GM23248 (cell line): Measurements from ENCODE around the gene BCL2L11. TPM values are rescaled to one million over a fixed set of nuclear protein-coding genes. Genes with fewer than 3 reads are reported as not detected.

Experiments
- DNase-seq: peaks from one replicate; pipeline ENCODE4 v3.0.0-alpha.2; 2015
- H2AFZ ChIP-seq: fragments of 200-600 bp; sonication (generic); 2 replicates; pipeline ENCODE4 v1.6.1; 2016; ENCODE audit warnings: antibody characterized with exemption
- H3F3A ChIP-seq: fragments of 200-600 bp; sonication (generic); 2 replicates; pipeline ENCODE4 v1.6.1; 2016; ENCODE audit warnings: mild to moderate bottlenecking, antibody characterized with exemption, mixed run types; ENCODE audit not compliant: insufficient read depth
- H3K27ac ChIP-seq: fragments of 200-600 bp; sonication (generic); 2 replicates; pipeline ENCODE4 v1.5.1; 2016; ENCODE audit warnings: mild to moderate bottlenecking
- H3K27me3 ChIP-seq: fragments of 200-600 bp; sonication (generic); replicated peaks from 2 replicates; pipeline ENCODE4 v1.6.1; 2016; ENCODE audit warnings: mild to moderate bottlenecking; ENCODE audit not compliant: insufficient read depth
- H3K36me3 ChIP-seq: fragments of 200-600 bp; sonication (generic); 2 replicates; pipeline ENCODE4 v1.6.1; 2016; ENCODE audit warnings: low read depth, mild to moderate bottlenecking
- H3K4me1 ChIP-seq: fragments of 200-600 bp; sonication (generic); 2 replicates; pipeline ENCODE4 v1.6.1; 2016; ENCODE audit warnings: mild to moderate bottlenecking; ENCODE audit not compliant: insufficient read depth
- H3K4me2 ChIP-seq: fragments of 200-600 bp; sonication (generic); one replicate; pipeline ENCODE4 v1.6.1; 2016; ENCODE audit warnings: mild to moderate bottlenecking; ENCODE audit not compliant: unreplicated experiment
- H3K4me3 ChIP-seq: fragments of 200-600 bp; sonication (generic); 2 replicates; pipeline ENCODE4 v1.5.1; 2016; ENCODE audit warnings: mild to moderate bottlenecking
- H3K79me2 ChIP-seq: fragments of 200-600 bp; sonication (generic); 2 replicates; pipeline ENCODE4 v1.6.1; 2016; ENCODE audit warnings: mild to moderate bottlenecking; ENCODE audit not compliant: insufficient read depth
- H3K9ac ChIP-seq: fragments of 200-600 bp; sonication (generic); 2 replicates; pipeline ENCODE4 v1.6.1; 2016; ENCODE audit warnings: mild to moderate bottlenecking
- H3K9me2 ChIP-seq: fragments of 200-600 bp; sonication (generic); 2 replicates; pipeline ENCODE4 v1.6.1; 2016; ENCODE audit warnings: mixed run types, mild to moderate bottlenecking, moderate library complexity; ENCODE audit not compliant: insufficient read depth
- H3K9me3 ChIP-seq: fragments of 200-600 bp; sonication (generic); one replicate; pipeline ENCODE4 v1.6.1; 2017; ENCODE audit warnings: low read depth
- H4K20me1 ChIP-seq: fragments of 200-600 bp; sonication (generic); 2 replicates; pipeline ENCODE4 v1.6.0; 2016; ENCODE audit not compliant: insufficient read depth
- EZH2 ChIP-seq: fragments of 200-600 bp; sonication (generic); IDR thresholded peaks from 2 replicates; pipeline ENCODE4 v1.6.1; 2018; ENCODE audit warnings: antibody characterized with exemption, mild to moderate bottlenecking; ENCODE audit not compliant: insufficient read depth, poor library complexity, severe bottlenecking
- EZH2phosphoT487 ChIP-seq: fragments of 200-600 bp; sonication (generic); IDR thresholded peaks from 2 replicates; pipeline ENCODE4 v1.6.1; 2018; ENCODE audit warnings: antibody characterized with exemption, moderate library complexity, mild to moderate bottlenecking, low read depth; ENCODE audit not compliant: insufficient read depth
- WGBS, 2 experiments: methylation state at CpG; one replicate each; pipeline ENCODE4 v1.1.6; 2015 to 2017; ENCODE audit warnings: low lambda C conversion rate in 2 of 2, low coverage in 1 of 2; ENCODE audit errors: missing lambda C conversion rate in 2 of 2; 5-methylcytosine and 5-hydroxymethylcytosine counted together
- in situ Hi-C: fragments of 300-500 bp; cut with MboI; formaldehyde crosslinking; loops from 2 replicates; pipeline ENCODE4 v1.15.0; 2020
- polyA plus RNA-seq: library from polyadenylated mRNA; unstranded; fragments of >200 nt; fragmentation: Nextera tagmentation; extraction: Ambion mirVana; gene quantifications from 2 replicates; pipeline ENCODE4 v1.2.1, GENCODE V29; 2016
- total RNA-seq: library from RNA; depleted of rRNA; stranded (reverse); fragments of >200 nt; shearing (Covaris generic); gene quantifications from 2 replicates; pipeline ENCODE4 v1.2.3, GENCODE V29; 2014

BCL2L11 gene
- total and polyA plus RNA-seq, 2 experiments from 2014 or later, result 0.22 to 0.55 TPM

DNA sequence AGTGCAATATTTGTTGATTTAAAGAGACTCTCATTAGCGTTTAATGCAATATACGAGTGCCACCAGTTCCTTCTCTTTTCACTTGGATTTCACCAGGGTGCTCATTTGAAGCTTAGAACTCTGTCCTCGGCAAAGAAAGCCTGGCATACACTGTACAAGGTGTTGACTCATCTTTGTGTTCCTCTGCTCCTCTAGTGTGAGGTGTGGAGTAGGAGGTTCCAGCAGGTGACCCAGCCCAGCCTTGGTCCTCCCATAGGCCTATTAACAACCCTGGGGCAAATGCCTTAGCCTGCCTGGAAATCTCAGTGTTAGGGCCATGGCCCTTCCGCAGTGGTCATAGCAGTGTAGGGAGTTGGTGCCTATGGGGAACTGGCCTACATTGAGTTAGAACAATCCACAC, 20.1 kb downstream of the BCL2L11 start:
- WGBS, 2 experiments, result 98 to 99% methylated on average over 4 of the region's 4 CpGs
- no peaks in the 10 kb centered on the region for H4K20me1 ChIP-seq
- H2AFZ ChIP-seq, result no peak overlapping the region

DNA sequence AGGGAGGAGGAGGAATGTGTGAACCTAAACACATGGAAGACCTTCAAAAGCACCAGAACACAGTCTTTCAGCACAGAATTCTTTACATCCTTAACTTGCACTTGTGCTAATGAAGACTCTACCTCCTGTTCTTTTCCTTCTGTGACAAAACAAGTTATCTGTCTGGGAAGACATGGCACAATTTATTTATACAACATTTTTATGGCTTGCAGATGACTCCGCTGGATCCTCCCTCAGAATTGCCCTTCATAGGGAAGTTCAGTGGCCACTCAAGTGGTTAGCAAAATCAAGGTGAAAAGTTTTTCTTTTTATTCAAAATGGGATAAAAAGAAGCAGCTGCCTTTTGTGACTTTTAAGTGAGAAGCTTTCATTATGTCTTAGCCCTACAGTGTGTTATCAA, 21.4 kb downstream of the BCL2L11 start:
- Histone ChIP-seq H3K9me2 (no peaks in the 10 kb centered on the region), H3K27ac (no peak overlapping the region), H3K4me1 (no peaks in the 10 kb centered on the region), H3K9me3 (no peaks in the 10 kb centered on the region), H3K27me3 (no peaks in the 10 kb centered on the region), H3K4me3 (no peak overlapping the region), H3K36me3 (no peaks in the 10 kb centered on the region), H3K79me2 (no peaks in the 10 kb centered on the region), H4K20me1 (no peaks in the 10 kb centered on the region), H3K4me2 (no peak overlapping the region), H2AFZ (no peak overlapping the region), H3F3A (no peaks in the 10 kb centered on the region), H3K9ac (no peak overlapping the region)
- TF ChIP-seq EZH2phosphoT487 (no peak), EZH2 (no peak)
- in situ Hi-C loops, result no loop called here
- 89% methylated on average over 1 of the region's 1 CpG for WGBS, 2 experiments
- no peak for DNase-seq

More for the DNA sequence above, 20.1 kb downstream of the BCL2L11 start:
- Histone ChIP-seq H3K79me2 (no peaks in the 10 kb centered on the region), H3K27me3 (no peaks in the 10 kb centered on the region), H3K9me3 (no peaks in the 10 kb centered on the region), H3K4me3 (no peak overlapping the region), H3K9me2 (no peaks in the 10 kb centered on the region), H3K4me2 (no peak overlapping the region), H3K27ac (no peak overlapping the region), H3K9ac (no peak overlapping the region), H3F3A (no peaks in the 10 kb centered on the region), H3K36me3 (no peaks in the 10 kb centered on the region), H3K4me1 (no peaks in the 10 kb centered on the region)
- TF ChIP-seq EZH2phosphoT487 (no peak), EZH2 (no peak)
- in situ Hi-C loops, result no loop called here
- no peak for DNase-seq

- 83 to 86% methylated on average over 10 of the region's 10 CpGs for WGBS, 2 experiments
- in situ Hi-C loops, result no loop called here
- no peaks in the 10 kb centered on the region for H4K20me1 ChIP-seq
Observed at GRCh38 chr2:111143107-111143842, 22.6 kb downstream of the BCL2L11 start.

GRCh38 chr2:111143843-111144198, 23.1 kb downstream of the BCL2L11 start:
- Histone ChIP-seq H3K36me3 (no peaks in the 10 kb centered on the region), H3K9me3 (no peaks in the 10 kb centered on the region), H2AFZ (no peak overlapping the region), H4K20me1 (no peaks in the 10 kb centered on the region), H3K4me2 (no peak overlapping the region), H3K27me3 (no peaks in the 10 kb centered on the region), H3K79me2 (no peaks in the 10 kb centered on the region), H3K9me2 (no peaks in the 10 kb centered on the region), H3K4me1 (no peaks in the 10 kb centered on the region), H3K27ac (no peak overlapping the region), H3F3A (no peaks in the 10 kb centered on the region), H3K4me3 (no peak overlapping the region), H3K9ac (no peak overlapping the region)
- TF ChIP-seq EZH2, result no peak
- no peak for TF ChIP-seq EZH2phosphoT487
- no peak for DNase-seq
- in situ Hi-C loops, result no loop called here
- 19% methylated on average over 1 of the region's 1 CpG for WGBS, 2 experiments

More at GRCh38 chr2:111143107-111143842, 22.6 kb downstream of the BCL2L11 start:
- Histone ChIP-seq H3K36me3 (no peaks in the 10 kb centered on the region), H3K27me3 (no peaks in the 10 kb centered on the region), H3K27ac (no peak overlapping the region), H3K4me1 (no peaks in the 10 kb centered on the region), H3K79me2 (no peaks in the 10 kb centered on the region), H2AFZ (no peak overlapping the region), H3K4me2 (no peak overlapping the region), H3K9me2 (no peaks in the 10 kb centered on the region), H3F3A (no peaks in the 10 kb centered on the region), H3K9ac (no peak overlapping the region), H3K9me3 (no peaks in the 10 kb centered on the region), H3K4me3 (no peak overlapping the region)
- DNase-seq, result no peak
- TF ChIP-seq EZH2 (no peak), EZH2phosphoT487 (no peak)
